K562 (cell line): ENCODE measurements around the gene ITPR1. TPM values are rescaled to one million over a fixed set of nuclear protein-coding genes. Genes with fewer than 3 reads are reported as not detected.

Experiments used
- ATAC-seq: fragments of 200-7000 bp; cut with Tn5 transposase; 3 replicates; pipeline ENCODE4 v1.9.1; 2020; ENCODE audit warnings: moderate library complexity
- BruUV-seq: library from RNA; stranded (reverse); fragments of 400-500 nt; replicated peaks from 2 replicates; lab custom pipeline; 2021; lab: Mats Ljungman, UMichigan
- CTCF ChIA-PET: fragments of 300-600 bp; formaldehyde crosslinking; extraction: SDS; loops from one replicate; lab custom pipeline; 2021; ENCODE audit warnings: low intra/inter-chr PET ratio; lab: Yijun Ruan, JAX
- POLR2A ChIA-PET: fragments of 300-600, 350-650 bp; sonication (Branson Sonifier 250); formaldehyde crosslinking; extraction: SDS; loops from one replicate; lab custom pipeline; 2021; ENCODE audit warnings: antibody characterized with exemption, inconsistent platforms; lab: Yijun Ruan, JAX
- DNase-seq, 4 experiments: peaks; one replicate each; pipeline versions ENCODE4 v3.0.0 to v3.0.0-alpha.2; 2011 to 2018; ENCODE audit warnings: low spot score in 3 of 4, mixed read lengths in 3 of 4; ENCODE audit errors: extremely low read depth in 1 of 4
- FAIRE-seq: peaks from 2 replicates; lab custom pipeline; 2011; peaks lifted over from hg19 to GRCh38; lab: Jason Lieb, UNC
- H2AFZ ChIP-seq: 2 replicates; pipeline ENCODE4 v1.6.0; 2011; ENCODE audit warnings: low read depth, low read length, control low read depth, inconsistent platforms
- H3K27ac ChIP-seq: fragments of 200-600 bp; 3 replicates; pipeline ENCODE4 v1.8.0; 2011; ENCODE audit warnings: low read depth, mild to moderate bottlenecking, control low read depth, inconsistent platforms, low read length, moderate library complexity, mixed read lengths; ENCODE audit errors: extremely low read depth
- H3K27me3 ChIP-seq, 2 experiments: fragments of 300-600 bp in 1 of 2; 2 replicates in 1 of 2; 3 replicates in 1 of 2; pipeline versions ENCODE4 v1.6.0 to v1.8.0; 2011; ENCODE audit warnings: inconsistent platforms in 2 of 2, low read length in 2 of 2, mild to moderate bottlenecking in 1 of 2, mixed read lengths in 1 of 2, moderate library complexity in 1 of 2; ENCODE audit not compliant: control insufficient read depth in 2 of 2, insufficient read depth in 2 of 2
- H3K36me3 ChIP-seq: fragments of 300-600 bp; 3 replicates; pipeline ENCODE4 v1.8.0; 2011; ENCODE audit warnings: mild to moderate bottlenecking, low read length, inconsistent platforms; ENCODE audit not compliant: control insufficient read depth, insufficient read depth
- H3K4me1 ChIP-seq, 2 experiments: fragments of 200-600 bp in 1 of 2; replicated peaks in 1 of 2; 2 replicates in 1 of 2; 3 replicates in 1 of 2; pipeline versions ENCODE4 v1.5.1 to v1.8.0; 2011; ENCODE audit warnings: inconsistent platforms in 2 of 2, low read length in 2 of 2, mild to moderate bottlenecking in 1 of 2, mixed read lengths in 1 of 2, moderate library complexity in 1 of 2; ENCODE audit not compliant: control insufficient read depth in 2 of 2, insufficient read depth in 2 of 2
- H3K4me2 ChIP-seq: 2 replicates; pipeline ENCODE4 v1.6.1; 2011; ENCODE audit warnings: low read length, control low read depth, inconsistent platforms, mixed read lengths; ENCODE audit not compliant: insufficient read depth
- H3K4me3 ChIP-seq: fragments of 200-600 bp; sonication (generic), shearing (Covaris generic); 2 replicates; pipeline ENCODE4 v1.5.1; 2016; ENCODE audit warnings: control low read depth, inconsistent platforms
- H3K79me2 ChIP-seq: fragments of 200-600 bp; 3 replicates; pipeline ENCODE4 v1.8.0; 2011; ENCODE audit warnings: low read length, inconsistent platforms; ENCODE audit not compliant: control insufficient read depth, insufficient read depth
- H3K9ac ChIP-seq, 2 experiments: 2 replicates each; pipeline versions ENCODE4 v1.6.0 to v1.6.1; 2011; ENCODE audit warnings: low read depth in 2 of 2, low read length in 2 of 2, control low read depth in 1 of 2, inconsistent platforms in 1 of 2, mild to moderate bottlenecking in 1 of 2, mixed read lengths in 1 of 2; ENCODE audit not compliant: insufficient read depth in 1 of 2
- H3K9me1 ChIP-seq: one replicate; pipeline ENCODE4 v1.6.0; 2011; ENCODE audit warnings: inconsistent platforms, mild to moderate bottlenecking, low read length, moderate library complexity; ENCODE audit not compliant: control insufficient read depth, insufficient read depth
- H3K9me3 ChIP-seq: replicated peaks from 2 replicates; pipeline ENCODE4 v1.5.1; 2011; ENCODE audit warnings: low read depth, low read length, inconsistent platforms; ENCODE audit not compliant: control insufficient read depth, insufficient read depth
- H4K20me1 ChIP-seq: replicated peaks from 2 replicates; pipeline ENCODE4 v1.6.1; 2011; ENCODE audit warnings: low read length, inconsistent platforms, mixed read lengths; ENCODE audit not compliant: control insufficient read depth, insufficient read depth
- HIVEP1 ChIP-seq: fragments of 250-450 bp; sonication (Bioruptor Pico); IDR thresholded peaks from 2 replicates; pipeline ENCODE4 v1.4.0; 2020; ENCODE audit warnings: mild to moderate bottlenecking
- SFPQ ChIP-seq: fragments of 200-400 bp; formaldehyde crosslinking; IDR thresholded peaks from 2 replicates; pipeline ENCODE4 v1.6.1; 2017; ENCODE audit warnings: mild to moderate bottlenecking, low read depth, low read length, moderate library complexity
- TOE1 ChIP-seq, 2 experiments: fragments of 450-650 bp in 1 of 2; sonication (generic) in 1 of 2; formaldehyde crosslinking in 1 of 2; IDR thresholded peaks; 2 replicates each; pipeline versions ENCODE4 v1.7.1 to v1.8.0; 2016 to 2022; ENCODE audit warnings: borderline replicate concordance in 2 of 2, mild to moderate bottlenecking in 2 of 2, antibody characterized with exemption in 1 of 2, inconsistent platforms in 1 of 2, low read depth in 1 of 2, missing genetic modification reagents in 1 of 2, moderate library complexity in 1 of 2
- WGBS: fragments of 100-300 bp; shearing (Covaris generic); methylation state at CpG from one replicate; pipeline ENCODE4 v1.1.6; 2016; ENCODE audit warnings: low coverage, mixed read lengths; ENCODE audit not compliant: insufficient coverage; ENCODE audit errors: missing lambda C conversion rate; 5-methylcytosine and 5-hydroxymethylcytosine counted together
- in situ Hi-C: fragments of 300-500 bp; cut with MboI; formaldehyde crosslinking; loops from 4 replicates; pipeline ENCODE4 v1.15.0; 2018; ENCODE audit warnings: inconsistent platforms, mixed read lengths
- intact Hi-C: fragments of 100-400 bp; cut with micrococcal nuclease; formaldehyde crosslinking; loops from 2 replicates; pipeline ENCODE4 v1.14.2; 2022
- polyA plus RNA-seq, 8 experiments: library from polyadenylated mRNA; depleted of rRNA in 4 of 8; stranded (reverse) in 5 of 8; unstranded in 3 of 8; fragments of >200 nt; fragmentation: Nextera tagmentation in 2 of 8; fragmentation: Illumina TruSeq in 1 of 8; extraction: Ambion mirVana in 2 of 8; extraction: Trizol in 1 of 8; gene quantifications; 2 replicates each; pipeline versions ENCODE4 v1.2.1 to v1.2.3, GENCODE V29; 2011 to 2014; ENCODE audit warnings: inconsistent platforms in 1 of 8, missing spikeins in 1 of 8
- total RNA-seq, 7 experiments: library from RNA; depleted of rRNA in 6 of 7; stranded (reverse); fragments of >200 nt in 6 of 7; fragmentation: Illumina TruSeq in 2 of 7; extraction: Trizol in 2 of 7; gene quantifications; 2 replicates each; pipeline versions ENCODE4 v1.2.1 to v1.2.3, GENCODE V29; 2011 to 2021; ENCODE audit warnings: low replicate concordance in 1 of 7

Gene ITPR1
- total and polyA plus RNA-seq, 9 of the 15 experiments (the other 6 are each of a cell fraction or from before 2014, with no cell fraction given), result 22.4 to 40.0 (median 27.4) TPM

- Histone ChIP-seq H3K4me2 (no peak overlapping the region), H4K20me1 (no peaks in the 10 kb centered on the region), H3K9me1 (no peaks in the 10 kb centered on the region), H3K9ac (no peak overlapping the region), H3K27ac (no peak overlapping the region), H3K79me2 (no peaks in the 10 kb centered on the region), H3K4me3 (no peak overlapping the region), H3K27me3 (no peaks in the 10 kb centered on the region), H2AFZ (no peak overlapping the region), H3K4me1 (peaks cover 6 to 43% of the 10 kb centered on the region in 2 experiments; a peak in 4 of 5 replicates), H3K36me3 (no peaks in the 10 kb centered on the region; the same call in 1 of the 3 replicates), H3K9me3 (no peaks in the 10 kb centered on the region)
- DNase-seq, result no peak
- in situ Hi-C loops, result no loop called here
- CTCF ChIA-PET, result interaction anchor here (0.5 kb wide), 1 partner anchor 548 kb away, joined by 3 read pairs; no protein-coding TSS in a partner anchor
- no peak for ATAC-seq
- POLR2A ChIA-PET, result interaction anchor here (2.1 to 2.5 kb wide), 2 partner anchors 9 to 11 kb away, joined by 4 to 8 read pairs; no protein-coding TSS in a partner anchor
- intact Hi-C loops, result no loop called here
- FAIRE-seq, result no peak
- WGBS, result 32% methylated on average over 1 of the region's 1 CpG
- TF ChIP-seq TOE1 (IDR thresholded peaks at IDR 0.05; ENCODE audit: borderline replicate concordance) (no peak), TOE1 (CRISPR knock-in tag; IDR thresholded peaks at IDR 0.05; ENCODE audit: borderline replicate concordance, low read depth) (no peak), HIVEP1 (no peak), SFPQ (no peak)
- TF ChIP-seq, all 486 proteins: peak for 0
- no TSS peak for BruUV-seq
Measured at GRCh38 chr3:4748127-4748526, 255.0 kb downstream of the ITPR1 start.
